ENCODE data around the gene GIT2.

GRCh38 chr12:110020956-110021355 lies 24.8 kb upstream of the GIT2 start:
- TF ChIP-seq CTCF (IDR thresholded peaks at IDR 0.05) = no peak
- no peak for TF ChIP-seq EP300 (IDR thresholded peaks at IDR 0.05)
